Right lobe of liver (tissue), 4 donors: Measurements from ENCODE around the gene CNOT6L.
"Not testable (repeated sequence)": the region's sequence is repeated elsewhere in the genome, so short reads cannot be mapped to it uniquely, and the experiment has no call there.

Experiments
- CTCF ChIP-seq, 4 donors: fragments of 200-600 bp in 3 of 4; fragments of 450-650 bp in 1 of 4; IDR thresholded peaks; one replicate each; pipeline versions ENCODE4 v1.5.1 to v1.8.0; 2016 to 2022; ENCODE audit warnings: antibody characterized with exemption in 4 of 4, mild to moderate bottlenecking in 2 of 4
- POLR2A ChIP-seq: fragments of 450-650 bp; IDR thresholded peaks from one replicate; pipeline ENCODE4 v1.6.1; 2017; ENCODE audit warnings: antibody characterized with exemption, mild to moderate bottlenecking
- donor health status: DM: no; HTN: no; CAD: no.
- donor health status: DM: no; HTN: no; CAD: no.
- donor health status: DM: no; HTN: yes; CAD: no.

- TF ChIP-seq POLR2A; CTCF (IDR thresholded peaks at IDR 0.05): not testable (repeated sequence)
Measured at GRCh38 chr4:77718500-77718899, 100.7 kb downstream of the CNOT6L start.
